ENCODE measurements around the gene ABHD12B.

ABHD12B gene

DNA sequence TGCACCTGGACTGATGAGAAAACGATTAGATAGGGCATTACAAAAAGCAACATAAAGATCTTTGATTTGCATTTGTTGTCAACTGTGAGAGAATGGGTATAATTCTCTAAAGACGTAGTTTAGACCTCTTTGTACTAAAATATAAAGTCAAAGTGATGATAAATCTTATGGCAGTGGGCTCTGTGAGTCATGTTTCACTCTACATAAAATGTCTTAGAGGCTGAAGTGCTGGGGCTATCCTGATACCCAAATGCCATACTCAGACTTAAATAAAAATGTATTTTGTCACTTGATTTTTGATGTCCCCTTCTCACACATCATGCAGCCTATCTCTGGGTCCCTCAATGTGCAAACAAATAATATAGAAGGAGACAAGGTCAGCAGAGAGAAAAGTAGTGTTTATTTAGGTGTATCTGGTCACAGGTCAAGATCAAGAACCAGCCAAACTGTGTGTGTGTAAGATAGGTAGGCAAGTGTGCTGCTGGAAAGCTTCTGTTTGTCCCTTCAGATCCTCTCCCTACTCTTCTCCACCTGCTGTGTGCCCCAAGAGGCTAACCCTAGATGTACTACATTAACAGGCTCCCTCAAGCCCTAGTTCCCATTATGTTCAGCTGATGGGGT is 33.9 kb upstream of the ABHD12B start:
- no peak for FAIRE-seq
- no peak for DNase-seq (ENCODE audit: low spot score)

DNA sequence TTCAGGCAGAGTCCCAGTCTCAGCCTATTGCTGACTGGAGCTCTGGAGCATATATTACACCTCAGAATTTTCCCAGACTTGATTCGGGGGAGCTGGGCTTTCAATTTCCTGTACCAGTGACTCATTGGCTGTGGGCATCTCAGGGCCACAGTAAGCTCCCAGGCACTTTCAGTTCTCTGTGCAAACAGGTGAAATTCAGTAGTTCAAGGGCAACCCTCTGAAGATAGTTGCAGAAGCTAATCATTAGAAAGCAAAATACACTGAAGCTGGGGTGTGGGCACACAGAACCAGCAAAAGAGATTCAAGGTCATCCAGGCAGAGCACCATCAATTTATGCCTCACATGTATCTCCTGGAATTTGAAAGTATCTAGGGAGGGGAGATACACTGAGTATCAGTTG is 32.8 kb upstream of the ABHD12B start:
- DNase-seq (ENCODE audit: low spot score) (peak; percentile 36), FAIRE-seq (peak; percentile 21)

DNA sequence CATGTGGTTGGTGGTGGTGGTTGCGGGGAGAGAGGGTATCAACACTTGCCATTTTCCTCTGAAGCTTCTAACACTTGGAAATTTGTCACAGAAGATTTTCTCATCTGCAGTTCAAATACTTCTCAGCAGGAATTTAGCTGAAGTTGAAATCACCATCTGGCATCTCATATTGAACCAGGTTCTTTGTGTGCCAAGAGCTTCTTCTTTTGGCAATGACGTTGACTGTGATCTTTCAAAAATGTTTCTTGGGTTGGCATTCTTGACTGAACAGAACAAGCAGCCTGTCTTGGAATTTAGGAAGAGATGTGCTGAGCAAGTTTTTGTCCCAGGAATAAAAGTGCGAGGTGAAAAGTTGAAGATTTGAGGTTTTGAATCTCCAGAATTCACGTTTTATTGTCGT is 32.2 kb upstream of the ABHD12B start:
- FAIRE-seq (no peak), DNase-seq (ENCODE audit: low spot score) (no peak)

DNA sequence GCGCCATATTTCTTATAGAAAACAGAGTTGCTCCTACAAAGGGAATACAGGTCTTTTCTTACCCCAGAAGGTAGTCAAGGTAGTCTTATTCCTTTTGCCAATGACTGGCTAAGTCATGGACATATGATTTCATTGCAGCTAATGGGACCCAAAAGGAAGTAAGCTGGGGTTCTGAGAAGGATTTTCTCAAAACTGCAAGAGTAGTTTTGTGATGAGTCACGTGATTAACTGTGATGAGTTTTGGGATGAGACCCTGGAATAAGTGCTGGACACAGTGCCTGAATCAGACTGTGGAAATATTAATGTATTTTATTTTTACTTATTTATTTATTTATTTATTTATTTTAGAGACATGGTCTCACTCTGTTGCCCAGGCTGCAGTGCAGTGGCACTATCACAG is 27.5 kb upstream of the ABHD12B start:
- FAIRE-seq (no peak), DNase-seq (ENCODE audit: low spot score) (no peak)

DNA sequence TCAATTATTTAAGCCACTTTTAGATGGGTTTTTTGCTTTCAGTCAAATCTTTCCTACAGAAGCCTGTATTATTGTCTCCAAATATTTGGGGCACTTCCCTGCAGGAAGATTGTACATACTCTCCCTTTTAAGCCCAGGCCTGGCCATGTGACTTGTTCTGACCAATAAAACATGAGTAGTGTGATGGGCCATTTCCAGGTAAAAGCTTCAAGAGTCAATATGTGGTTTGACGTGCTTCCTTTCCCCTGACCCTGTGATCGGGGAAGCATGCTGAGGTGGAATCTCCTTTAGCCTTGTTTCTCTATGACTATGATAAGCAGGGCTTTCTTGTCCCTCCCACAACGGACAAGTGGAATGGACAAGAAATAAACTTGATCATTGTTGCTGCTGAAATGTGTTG is 26.7 kb upstream of the ABHD12B start:
- FAIRE-seq (no peak), DNase-seq (ENCODE audit: low spot score) (peak; percentile 21)

DNA sequence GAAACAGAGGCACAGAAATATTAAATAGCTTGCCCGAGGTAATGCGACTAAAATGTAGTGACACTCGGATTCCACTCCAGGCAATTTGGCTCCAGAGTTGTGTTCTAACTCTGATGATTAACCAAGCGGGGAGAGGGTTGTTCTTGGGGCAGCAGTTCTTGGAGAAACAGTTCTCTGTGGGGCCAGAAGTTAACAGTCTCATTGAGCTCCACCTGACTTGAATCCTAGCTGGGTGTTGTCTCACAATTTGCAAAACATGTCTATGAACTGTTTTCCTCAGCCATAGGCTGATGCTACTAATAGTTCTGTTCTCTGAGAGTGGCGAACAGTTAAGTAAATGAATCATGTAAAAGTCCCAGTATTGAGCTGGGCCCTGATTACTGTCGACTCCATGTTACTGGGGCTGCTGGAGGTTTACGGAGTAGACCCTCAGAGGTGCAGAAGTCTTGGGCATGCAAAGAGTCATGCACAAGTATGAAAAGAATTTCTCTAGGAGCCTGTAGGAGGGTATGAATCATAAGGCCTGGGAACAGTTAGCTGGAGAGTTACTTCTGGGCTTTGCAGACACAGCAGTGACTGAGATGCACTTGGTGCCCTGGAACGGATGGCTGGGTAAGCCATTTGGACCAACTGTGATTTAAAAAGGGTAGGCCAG is 25.5 kb upstream of the ABHD12B start:
- peak; percentile 85 for FAIRE-seq
- DNase-seq (ENCODE audit: low spot score), result peak; percentile 91

DNA sequence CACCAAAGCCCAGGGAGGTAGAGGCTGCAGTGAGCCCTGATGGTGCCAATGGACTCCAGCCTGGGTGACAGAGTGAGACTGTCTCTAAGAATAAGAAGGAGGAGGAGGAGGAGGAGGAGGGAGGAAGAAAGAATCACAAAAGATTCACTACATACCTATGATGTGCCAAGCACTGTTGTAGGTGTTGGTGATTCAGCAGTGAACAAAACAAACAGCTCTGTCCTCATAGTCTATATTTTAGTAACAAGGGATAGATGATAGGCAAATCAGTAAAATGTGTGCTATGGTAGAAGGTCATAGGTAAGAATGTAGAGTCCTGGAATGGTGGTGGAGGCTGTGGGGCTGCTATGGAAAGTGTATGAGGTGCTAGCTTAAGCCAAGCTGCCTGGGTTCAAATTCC is 18.0 kb upstream of the ABHD12B start:
- no peak for DNase-seq (ENCODE audit: low spot score)
- FAIRE-seq, result no peak

DNA sequence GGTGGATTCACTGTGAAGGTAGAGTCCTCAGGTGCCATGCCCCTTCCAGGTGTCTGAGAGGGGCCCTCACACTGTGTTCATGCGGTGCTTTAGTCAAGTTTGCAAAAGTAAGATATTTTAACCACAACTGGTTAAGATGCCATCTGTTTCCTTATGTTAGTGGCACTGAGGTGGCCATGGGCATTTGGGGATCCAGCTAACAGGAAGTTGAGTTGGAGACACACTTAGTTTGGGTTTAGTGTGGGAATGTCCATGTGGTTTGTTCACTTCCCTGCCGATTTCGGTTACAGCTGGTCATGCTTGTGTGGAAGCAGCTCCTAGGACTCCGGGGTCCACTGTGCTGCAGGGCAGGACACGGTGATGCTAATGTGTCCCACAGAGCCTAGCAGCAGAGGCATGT is 17.3 kb upstream of the ABHD12B start:
- DNase-seq (ENCODE audit: low spot score), result no peak
- no peak for FAIRE-seq

DNA sequence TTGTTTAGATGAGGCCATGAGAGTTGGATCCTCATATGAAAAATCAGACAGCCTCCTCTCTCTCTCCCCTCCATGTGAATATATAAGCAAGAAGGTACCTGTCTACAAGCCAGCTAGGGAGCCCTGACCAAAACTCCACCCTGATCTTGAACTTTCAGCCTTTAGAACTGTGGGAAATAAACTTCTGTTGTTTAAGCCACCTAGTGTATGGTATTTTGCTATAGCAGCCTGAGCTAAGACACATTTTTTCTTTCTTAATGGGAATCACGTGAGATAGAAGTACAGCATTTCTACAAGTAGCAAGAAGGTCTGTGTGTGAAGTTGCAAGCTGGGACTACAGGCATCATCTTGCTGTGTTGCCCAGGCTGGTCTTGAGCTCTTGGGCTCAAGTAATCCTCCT is 16.3 kb upstream of the ABHD12B start:
- DNase-seq (ENCODE audit: low spot score) (no peak), FAIRE-seq (no peak)

DNA sequence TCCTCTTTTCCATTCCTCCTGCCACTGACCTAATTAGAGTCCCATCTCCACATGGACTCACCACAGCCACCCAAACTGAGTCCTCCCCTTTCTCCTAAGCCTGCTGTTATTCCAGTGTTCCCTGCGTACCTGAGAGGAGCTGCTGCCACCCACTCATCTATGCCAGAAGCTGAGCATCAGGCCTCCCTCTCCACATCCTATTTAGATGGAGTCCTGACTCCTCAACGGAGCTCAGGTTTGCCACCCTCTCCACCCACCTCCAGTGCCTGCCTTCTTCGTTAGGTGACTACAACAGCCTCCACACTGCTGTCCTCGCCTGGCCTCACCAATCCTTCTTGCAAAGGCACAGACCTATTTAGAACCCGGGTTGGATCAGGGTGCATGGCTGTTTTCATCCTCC is 15.2 kb upstream of the ABHD12B start:
- no peak for DNase-seq (ENCODE audit: low spot score)
- FAIRE-seq, result no peak

DNA sequence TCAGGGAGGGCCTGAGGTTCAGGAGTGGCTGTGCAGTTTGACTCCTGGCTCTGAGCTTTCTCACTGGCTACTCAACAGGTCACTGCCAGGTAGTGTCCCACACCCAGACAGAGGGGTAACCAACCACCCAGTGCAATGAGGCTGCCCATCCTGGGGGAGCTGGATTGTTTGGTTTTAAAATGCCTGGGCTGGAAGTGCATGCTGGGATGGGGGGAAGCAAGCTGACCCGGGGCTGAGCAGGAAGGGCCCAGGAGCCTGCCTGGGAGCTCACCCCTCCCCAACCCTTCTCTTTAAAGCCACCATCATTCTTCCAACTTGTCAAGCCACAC is 12.6 kb upstream of the ABHD12B start:
- no peak for FAIRE-seq
- no peak for DNase-seq (ENCODE audit: low spot score)

DNA sequence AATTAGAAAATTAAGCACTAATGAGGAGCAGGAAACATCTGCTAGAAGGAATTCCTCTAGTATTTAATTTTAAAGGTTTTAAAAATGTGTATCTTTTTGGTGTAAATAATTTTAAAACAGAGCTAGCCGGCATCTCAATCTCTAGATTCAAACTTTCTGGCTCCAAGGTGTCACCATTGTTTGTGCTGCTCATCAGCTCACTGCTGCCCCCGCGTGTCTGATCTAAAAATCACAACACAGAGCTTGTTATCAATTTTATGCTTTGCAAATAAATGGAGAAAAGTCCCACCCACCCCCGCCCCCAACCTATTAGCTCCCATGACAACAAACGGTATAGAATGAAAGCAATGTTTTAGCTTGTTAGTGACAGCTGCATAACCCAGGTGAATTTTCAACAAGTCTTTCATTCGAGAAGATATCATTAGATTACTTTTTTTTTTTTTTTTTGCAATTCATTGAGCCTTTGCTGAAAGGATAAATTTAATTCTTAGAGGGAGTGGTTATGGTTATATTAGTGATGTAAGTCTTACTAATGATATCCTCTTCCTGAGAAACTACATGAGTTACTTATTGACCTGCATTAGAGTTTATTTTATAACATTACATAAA is 11.3 kb upstream of the ABHD12B start:
- FAIRE-seq, result peak; percentile 33
- DNase-seq (ENCODE audit: low spot score), result peak; percentile 38

DNA sequence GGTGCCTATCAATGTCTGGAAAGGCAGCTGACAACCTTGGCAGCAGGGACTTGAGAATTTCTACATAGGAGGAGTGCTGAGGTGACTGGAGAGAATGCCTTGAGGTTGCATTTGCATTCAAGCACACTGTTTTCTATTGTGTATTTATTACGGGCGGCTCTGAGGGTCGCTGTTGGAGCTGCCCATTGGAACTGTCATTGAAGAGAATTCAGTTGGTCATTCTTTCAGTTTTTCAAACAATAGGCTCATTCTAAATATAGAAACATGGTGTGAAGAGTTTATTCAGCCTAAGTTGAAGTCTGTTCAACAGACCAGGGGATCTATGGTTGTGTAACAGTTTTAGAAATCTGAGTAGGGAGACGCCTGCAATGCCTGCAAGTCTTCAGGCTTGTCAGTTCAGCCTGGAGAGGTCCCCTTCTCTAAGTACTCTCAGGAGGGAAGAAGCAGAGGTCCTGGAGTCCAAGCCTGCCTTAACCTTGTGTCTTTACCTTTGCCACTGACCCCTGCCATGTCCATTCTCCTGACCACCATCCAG is 9.8 kb upstream of the ABHD12B start:
- FAIRE-seq (no peak), DNase-seq (ENCODE audit: low spot score) (no peak)

DNA sequence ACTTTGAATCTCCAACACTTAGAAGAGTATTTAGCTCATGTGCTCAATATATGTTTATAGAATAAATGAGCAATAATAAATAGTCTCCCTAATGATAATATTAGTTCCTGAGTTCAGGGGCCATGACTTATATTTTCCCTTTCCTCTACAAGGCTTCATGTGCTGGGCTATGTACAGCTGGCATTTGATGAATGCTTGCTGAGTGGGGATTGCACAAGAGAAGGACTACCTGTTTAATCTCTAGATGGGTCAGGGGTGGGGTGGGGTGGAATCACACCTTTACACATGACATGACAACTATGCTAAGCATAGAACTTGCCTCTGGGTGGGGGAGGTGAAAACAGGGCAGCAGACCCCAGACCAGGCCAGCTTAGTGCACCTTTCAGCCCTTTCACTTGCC is 7.6 kb upstream of the ABHD12B start:
- DNase-seq (ENCODE audit: low spot score) (no peak), FAIRE-seq (no peak)

DNA sequence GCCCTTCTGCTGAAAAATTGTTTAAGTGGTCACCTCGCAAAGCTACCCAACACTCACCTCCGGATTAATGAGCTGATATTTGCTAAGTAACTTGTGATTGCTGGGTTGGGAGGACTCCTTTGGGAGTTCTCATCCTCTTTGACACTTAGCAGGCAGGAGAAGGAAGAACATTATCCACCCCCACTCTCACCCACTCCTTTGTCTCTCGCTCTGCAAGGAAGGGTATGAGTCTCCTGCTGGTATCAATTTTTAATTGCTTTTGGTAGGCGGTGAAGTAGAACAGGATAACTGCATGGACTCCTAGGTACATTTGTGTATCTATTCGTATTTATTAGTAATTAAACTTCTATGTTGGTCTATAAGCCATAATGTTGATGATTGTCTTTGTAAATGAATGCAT is 6.9 kb upstream of the ABHD12B start:
- FAIRE-seq (no peak), DNase-seq (ENCODE audit: low spot score) (no peak)

DNA sequence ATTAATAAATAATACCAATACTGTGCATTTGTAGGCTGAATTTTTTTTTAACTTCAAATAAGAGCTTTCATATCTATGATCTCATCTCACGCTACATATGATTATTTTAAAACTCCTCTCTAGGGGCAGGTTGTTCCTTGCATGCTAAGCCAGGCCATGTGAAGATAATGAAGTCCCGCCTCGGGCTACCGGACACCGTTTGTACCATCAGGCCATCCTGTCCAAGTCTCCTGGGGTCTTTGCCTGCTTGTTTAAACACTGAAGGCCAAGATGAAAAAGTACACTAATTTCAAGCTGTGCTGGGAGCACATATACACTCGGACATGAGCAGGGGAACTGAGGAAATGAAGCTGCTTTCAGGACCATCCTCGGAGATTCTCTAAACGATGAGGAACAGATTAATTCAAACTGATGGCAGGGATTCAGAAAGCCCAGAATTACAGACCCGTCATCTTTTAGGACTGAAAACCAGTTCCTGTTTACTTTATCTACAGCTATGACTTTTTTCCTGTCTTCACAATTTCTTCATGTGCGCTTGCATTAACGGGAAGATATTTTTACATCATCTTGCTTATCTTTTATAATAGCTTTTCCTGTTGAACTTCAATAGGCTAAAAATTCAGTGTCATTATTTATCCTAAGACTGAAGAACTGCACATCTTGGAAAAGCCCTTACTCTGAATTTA is 6.3 kb upstream of the ABHD12B start:
- no peak for DNase-seq (ENCODE audit: low spot score)
- FAIRE-seq, result no peak

DNA sequence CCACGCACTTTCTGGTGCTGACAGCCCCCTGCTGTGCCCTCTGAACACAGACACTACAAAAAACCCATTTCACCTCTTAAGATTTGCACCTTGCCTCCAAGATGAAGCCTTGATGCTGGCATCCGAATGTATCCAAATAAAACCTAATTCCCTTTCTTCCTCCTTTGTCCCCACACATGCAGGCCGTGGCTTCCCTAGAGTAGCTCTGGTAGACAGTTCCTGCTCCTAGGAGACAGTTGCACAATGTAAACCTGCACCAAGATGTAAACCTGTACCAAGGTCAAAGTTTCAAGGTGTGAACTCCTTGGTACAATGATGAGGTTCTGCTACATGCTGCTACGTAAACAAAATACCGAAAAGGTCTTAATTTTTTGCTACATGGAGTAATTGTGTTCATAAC is 625 bp upstream of the ABHD12B start:
- FAIRE-seq (no peak), DNase-seq (ENCODE audit: low spot score) (no peak)

DNA sequence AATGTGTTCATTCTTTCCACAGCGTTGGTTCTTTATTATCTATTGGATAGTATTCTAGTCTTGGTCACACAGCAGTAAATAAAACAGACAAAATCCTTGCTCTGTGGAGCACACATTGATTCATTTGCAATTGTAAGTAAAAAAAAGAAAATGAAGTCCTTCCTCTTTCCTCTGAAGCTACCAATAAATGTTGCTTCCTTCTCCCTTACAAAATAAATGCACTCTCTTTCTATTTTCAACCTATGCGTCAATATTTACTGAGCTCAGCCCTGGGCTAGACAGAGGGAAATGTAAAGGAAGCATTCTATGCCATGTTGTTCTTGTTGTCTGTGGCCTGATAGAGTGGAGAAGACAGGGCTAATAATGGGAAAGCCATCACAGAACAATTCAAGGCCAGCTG is 2.9 kb downstream of the ABHD12B start:
- DNase-seq (ENCODE audit: low spot score), result no peak
- no peak for FAIRE-seq

DNA sequence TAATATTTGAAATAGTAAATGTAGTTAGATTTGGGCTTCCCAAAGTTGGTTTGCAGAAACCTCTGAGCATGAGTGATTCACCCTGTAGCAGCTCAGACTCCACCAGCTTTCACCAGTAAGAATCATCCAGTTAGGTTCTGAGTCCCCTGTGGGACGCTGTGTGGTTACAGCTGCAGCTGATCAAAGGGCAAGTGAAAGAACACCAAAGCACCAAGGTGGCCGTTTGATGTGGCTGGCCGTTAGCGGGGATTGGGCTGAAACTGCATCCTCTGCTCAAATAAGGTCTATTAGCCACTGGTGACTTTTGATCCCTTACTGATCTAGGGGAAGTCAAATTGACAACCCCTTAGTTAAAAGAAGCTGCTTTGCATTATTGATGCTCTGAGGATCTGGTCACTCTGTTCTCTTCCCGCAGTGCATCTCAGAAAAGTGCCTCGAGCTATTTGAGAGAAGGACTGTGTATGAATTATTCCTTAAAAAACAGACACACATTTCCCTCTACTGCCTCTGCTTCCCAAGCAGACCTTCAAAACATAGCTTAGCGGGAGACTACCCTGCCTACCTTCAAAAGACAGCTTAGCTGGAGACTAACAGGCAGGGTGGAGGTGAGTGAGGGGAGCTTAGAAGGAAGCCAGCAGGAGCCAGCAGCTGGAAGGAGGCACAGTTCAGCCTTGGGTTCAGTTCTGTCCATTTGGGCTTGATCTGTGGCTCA is 3.7 kb downstream of the ABHD12B start:
- no peak for DNase-seq (ENCODE audit: low spot score)

DNA sequence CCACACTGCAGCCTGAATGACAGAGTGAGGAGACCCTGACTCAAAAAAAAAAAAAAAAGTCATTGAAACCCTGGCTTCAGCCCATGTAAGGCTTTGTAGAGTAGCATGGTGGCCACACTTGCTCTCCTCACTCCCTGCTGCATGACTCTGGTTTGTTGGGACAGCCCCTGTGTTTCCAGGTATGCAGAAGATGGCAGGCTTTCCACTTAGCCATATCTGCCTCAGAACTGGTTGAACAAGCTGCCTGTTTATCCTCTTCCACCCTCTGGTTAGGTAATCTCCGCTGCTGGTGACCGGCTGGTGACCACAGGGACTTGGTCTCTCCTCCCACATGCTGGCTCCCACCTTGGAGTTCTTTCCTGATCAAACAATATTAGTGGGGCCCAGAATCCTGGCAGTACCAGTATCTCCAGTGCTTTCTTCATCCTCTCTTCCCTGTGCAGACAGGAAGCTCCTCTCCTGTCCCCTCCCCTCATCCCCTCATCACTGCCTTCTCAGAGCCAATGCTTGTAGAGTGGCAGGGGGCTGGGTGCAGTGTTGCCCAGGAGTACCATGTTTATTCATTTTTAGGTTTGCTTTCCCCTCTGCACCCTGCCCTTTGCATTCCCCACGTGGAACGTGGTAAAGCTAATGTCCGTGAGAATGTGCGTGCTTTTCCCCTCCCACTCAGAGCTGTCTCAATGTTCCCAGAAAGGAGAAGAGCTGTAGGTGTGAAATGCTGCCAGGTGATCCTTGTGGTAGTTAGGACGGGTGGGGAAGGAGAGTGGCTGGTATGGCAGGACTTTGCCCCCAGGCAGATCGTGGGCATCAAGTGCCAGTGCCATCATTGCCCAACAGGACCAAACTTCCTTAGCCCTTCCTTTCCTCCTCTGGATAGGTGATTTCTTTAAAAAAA is 11.3 kb downstream of the ABHD12B start:
- no peak for DNase-seq (ENCODE audit: low spot score)
- FAIRE-seq, result no peak

More for the DNA sequence above, 3.7 kb downstream of the ABHD12B start:
- FAIRE-seq, result no peak

DNA sequence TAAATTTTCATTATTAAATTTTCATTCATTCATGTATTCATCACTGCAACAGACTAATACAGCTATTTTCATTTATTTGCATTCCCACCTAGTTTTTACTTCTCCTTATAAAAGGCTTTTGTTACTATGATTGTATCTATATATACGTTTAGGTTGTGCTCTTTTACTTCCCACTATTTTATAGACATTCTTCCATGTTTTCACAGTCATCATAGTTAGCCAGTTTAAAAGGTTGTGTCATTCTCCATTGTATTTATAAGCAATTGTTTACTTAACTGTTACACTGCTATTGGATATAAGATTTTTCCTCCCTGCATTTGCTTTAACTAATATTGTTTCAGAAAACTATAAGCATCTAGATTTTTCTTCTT is 12.0 kb downstream of the ABHD12B start:
- FAIRE-seq (no peak), DNase-seq (ENCODE audit: low spot score) (no peak)

Measured in RCC 7860 (cell line).